IPS DF 6.9 (cell line): Measurements from ENCODE around the gene CDR2.
"Not testable (repeated sequence)": the region's sequence is repeated elsewhere in the genome, so short reads cannot be mapped to it uniquely, and the experiment has no call there.

Source experiments
- DNase-seq: peaks from one replicate; pipeline ENCODE4 v3.0.0-alpha.2; 2013; ENCODE audit warnings: low read depth, low spot score
- H3K27ac ChIP-seq: one replicate; pipeline ENCODE4 v1.5.1; 2013; ENCODE audit warnings: low read length, control low read depth
- H3K27me3 ChIP-seq: 2 replicates; pipeline ENCODE4 v1.6.1; 2013; ENCODE audit warnings: mild to moderate bottlenecking, low read length; ENCODE audit not compliant: control insufficient read depth, insufficient read depth
- H3K36me3 ChIP-seq: 2 replicates; pipeline ENCODE4 v1.6.1; 2013; ENCODE audit warnings: low read length; ENCODE audit not compliant: control insufficient read depth, insufficient read depth
- H3K4me1 ChIP-seq: 2 replicates; pipeline ENCODE4 v1.6.1; 2013; ENCODE audit warnings: low read length; ENCODE audit not compliant: control insufficient read depth, insufficient read depth
- H3K4me3 ChIP-seq: 2 replicates; pipeline ENCODE4 v1.5.1; 2013; ENCODE audit warnings: mild to moderate bottlenecking, low read length
- H3K9me3 ChIP-seq: 2 replicates; pipeline ENCODE4 v1.6.1; 2013; ENCODE audit warnings: low read length, inconsistent platforms; ENCODE audit not compliant: control insufficient read depth, insufficient read depth
- WGBS: extraction: QIAGEN DNeasy Blood & Tissue Kit; methylation state at CpG from one replicate; pipeline ENCODE4 v1.1.7; 2013; ENCODE audit warnings: mixed read lengths, missing lambda C conversion rate; ENCODE audit not compliant: insufficient read length, insufficient coverage; 5-methylcytosine and 5-hydroxymethylcytosine counted together

The CDR2 gene

GRCh38 chr16:22352723-22353122, 21.7 kb downstream of the CDR2 start:
- Histone ChIP-seq H3K27ac (no peak overlapping the region), H3K36me3 (peaks cover 8% of the 10 kb centered on the region; the same call in 1 of the 2 replicates), H3K4me1 (0 out of 2 replicates have a peak, but pooled peaks cover 3% of the 10 kb centered on the region), H3K27me3 (no peaks in the 10 kb centered on the region), H3K4me3 (no peak overlapping the region), H3K9me3 (no peaks in the 10 kb centered on the region)
- no peak for DNase-seq
- no CpG with 5 or more reads among the region's 5 CpGs for WGBS

GRCh38 chr16:22352140-22352539, 22.3 kb downstream of the CDR2 start:
- no peak for DNase-seq
- no peaks in the 10 kb centered on the region for H3K27me3 ChIP-seq
- H3K27ac ChIP-seq = no peak overlapping the region
- no peaks in the 10 kb centered on the region for H3K9me3 ChIP-seq
- no peak overlapping the region for H3K4me3 ChIP-seq
- WGBS = no CpG with 5 or more reads among the region's 6 CpGs
- H3K4me1 ChIP-seq = 0 out of 2 replicates have a peak, but pooled peaks cover 3% of the 10 kb centered on the region
- peaks cover 12% of the 10 kb centered on the region for H3K36me3 ChIP-seq

GRCh38 chr16:22351017-22351416, 23.4 kb downstream of the CDR2 start:
- H3K9me3 ChIP-seq, DNase-seq, H3K27me3 ChIP-seq, H3K27ac ChIP-seq, H3K4me3 ChIP-seq, H3K4me1 ChIP-seq: not testable (repeated sequence)
- H3K36me3 ChIP-seq = peaks cover 19% of the 10 kb centered on the region
- no CpG with 5 or more reads among the region's 6 CpGs for WGBS

GRCh38 chr16:22348291-22348690, 26.1 kb downstream of the CDR2 start:
- Histone ChIP-seq H3K4me1 (0 out of 2 replicates have a peak, but pooled peaks cover 1% of the 10 kb centered on the region), H3K27me3 (no peaks in the 10 kb centered on the region), H3K4me3 (no peak overlapping the region), H3K27ac (no peak overlapping the region), H3K9me3 (no peaks in the 10 kb centered on the region), H3K36me3 (peaks cover 19% of the 10 kb centered on the region)
- WGBS = no CpG with 5 or more reads among the region's 2 CpGs
- no peak for DNase-seq

- Histone ChIP-seq H3K4me3 (no peak overlapping the region), H3K27ac (no peak overlapping the region), H3K36me3 (peaks cover 19% of the 10 kb centered on the region), H3K4me1 (no peaks in the 10 kb centered on the region), H3K27me3 (no peaks in the 10 kb centered on the region), H3K9me3 (no peaks in the 10 kb centered on the region)
- DNase-seq = no peak
- no CpG with 5 or more reads among the region's 20 CpGs for WGBS
These were observed 27.2 kb downstream of the CDR2 start for GRCh38 chr16:22347100-22347820.

GRCh38 chr16:22346483-22346882, 27.9 kb downstream of the CDR2 start:
- no peak for DNase-seq
- no CpG with 5 or more reads among the region's 9 CpGs for WGBS
- Histone ChIP-seq H3K4me1 (no peaks in the 10 kb centered on the region), H3K9me3 (no peaks in the 10 kb centered on the region), H3K27me3 (no peaks in the 10 kb centered on the region), H3K27ac (no peak overlapping the region), H3K4me3 (no peak overlapping the region), H3K36me3 (peaks cover 19% of the 10 kb centered on the region)

GRCh38 chr16:22342082-22342481, 32.3 kb downstream of the CDR2 start:
- no peak for DNase-seq
- Histone ChIP-seq H3K9me3 (no peaks in the 10 kb centered on the region), H3K27ac (no peak overlapping the region), H3K27me3 (no peaks in the 10 kb centered on the region), H3K4me3 (no peak overlapping the region), H3K4me1 (no peaks in the 10 kb centered on the region), H3K36me3 (peaks cover 6% of the 10 kb centered on the region)
- WGBS = no CpG with 5 or more reads among the region's 2 CpGs

- Histone ChIP-seq H3K4me3 (no peak overlapping the region), H3K4me1 (no peaks in the 10 kb centered on the region), H3K36me3 (no peaks in the 10 kb centered on the region; the same call in none of the 2 replicates), H3K27ac (no peak overlapping the region), H3K9me3 (no peaks in the 10 kb centered on the region), H3K27me3 (no peaks in the 10 kb centered on the region)
- DNase-seq = no peak
These were observed 33.5 kb downstream of the CDR2 start for GRCh38 chr16:22340945-22341344.

- no CpG with 5 or more reads among the region's 4 CpGs for WGBS
- DNase-seq = no peak
These were observed 36.4 kb downstream of the CDR2 start for GRCh38 chr16:22337849-22338635.

GRCh38 chr16:22337045-22337444, 37.4 kb downstream of the CDR2 start:
- no peak overlapping the region for H3K27ac ChIP-seq
- H3K9me3 ChIP-seq = no peaks in the 10 kb centered on the region
- peaks cover 11% of the 10 kb centered on the region for H3K36me3 ChIP-seq
- no peak for DNase-seq
- H3K4me1 ChIP-seq = no peaks in the 10 kb centered on the region
- no peaks in the 10 kb centered on the region for H3K27me3 ChIP-seq
- H3K4me3 ChIP-seq = no peak overlapping the region

More at GRCh38 chr16:22337849-22338635, 36.4 kb downstream of the CDR2 start:
- H3K4me1 ChIP-seq = no peaks in the 10 kb centered on the region
- no peak overlapping the region for H3K27ac ChIP-seq
- H3K36me3 ChIP-seq = peaks cover 11% of the 10 kb centered on the region
- no peaks in the 10 kb centered on the region for H3K27me3 ChIP-seq
- no peak overlapping the region for H3K4me3 ChIP-seq
- no peaks in the 10 kb centered on the region for H3K9me3 ChIP-seq
